Activated CD4-positive, alpha-beta memory T cell treated with anti-CD3 and anti-CD28 coated beads, Interleukin-2, amount 10 ng/mL, durations not matched to agents 7 days and 5 days (primary cell): Measurements from ENCODE around the gene NAV2. TPM values are rescaled to one million over a fixed set of nuclear protein-coding genes. Genes with fewer than 3 reads are reported as not detected.

Experiments
- CTCF ChIA-PET: fragments of 350-600 bp; sonication (Branson Sonifier 250); formaldehyde crosslinking; loops from one replicate; lab custom pipeline; 2021; ENCODE audit warnings: antibody characterized with exemption, inconsistent platforms; lab: Charles Lee
- POLR2A ChIA-PET: fragments of 350-600 bp; sonication (Branson Sonifier 250); formaldehyde crosslinking; loops from one replicate; lab custom pipeline; 2021; ENCODE audit warnings: antibody characterized with exemption; lab: Charles Lee
- DNase-seq: peaks from one replicate; pipeline ENCODE4 v3.0.0-alpha.2; 2020
- H3K27ac Mint-ChIP-seq: one replicate; pipeline ENCODE4 v1.8.0; 2021; ENCODE audit warnings: mild to moderate bottlenecking, mixed read lengths
- H3K27me3 Mint-ChIP-seq: one replicate; pipeline ENCODE4 v1.8.0; 2021; ENCODE audit warnings: mixed read lengths
- H3K36me3 Mint-ChIP-seq: one replicate; pipeline ENCODE4 v1.8.0; 2021; ENCODE audit warnings: low read depth, mixed read lengths
- H3K4me1 Mint-ChIP-seq: one replicate; pipeline ENCODE4 v1.8.0; 2021; ENCODE audit warnings: mixed read lengths
- H3K4me3 Mint-ChIP-seq: one replicate; pipeline ENCODE4 v1.8.0; 2021; ENCODE audit warnings: mild to moderate bottlenecking, mixed read lengths
- H3K9me3 Mint-ChIP-seq: one replicate; pipeline ENCODE4 v1.8.0; 2021; ENCODE audit warnings: mixed read lengths
- total RNA-seq, 2 experiments: library from RNA; stranded (reverse); gene quantifications; one replicate each; pipeline ENCODE4 v1.2.3, GENCODE V29; 2021

NAV2 gene
- total RNA-seq, 2 experiments from 2014 or later: 0.53 to 0.70 TPM

DNA sequence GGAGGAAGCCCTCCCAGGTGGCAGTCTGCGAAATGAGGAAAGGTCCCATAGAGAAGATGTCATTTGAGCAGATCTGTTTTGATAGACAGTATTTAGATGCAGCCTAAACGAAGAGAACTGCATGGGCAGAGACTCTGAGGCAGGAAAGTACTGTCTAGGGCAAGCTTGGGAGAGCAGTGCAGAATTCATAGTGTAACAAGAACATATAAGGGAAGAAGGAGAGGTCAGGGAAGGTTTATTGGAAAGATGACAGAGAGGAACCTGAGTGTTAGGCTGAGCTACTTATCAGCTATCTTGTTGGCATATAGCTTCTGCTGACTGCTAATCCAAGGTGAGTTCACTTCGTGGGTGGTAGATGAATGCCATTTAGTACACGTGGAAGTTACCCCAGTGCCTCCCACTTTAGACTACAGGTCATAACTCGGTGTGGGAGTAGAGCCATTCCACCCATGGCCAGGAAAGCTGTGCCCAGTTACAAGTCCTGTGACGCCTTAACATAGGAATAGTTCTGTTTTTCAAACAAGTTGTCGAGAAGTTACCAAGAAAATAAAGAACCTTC is 348.1 kb downstream of the NAV2 start:
- Mint-ChIP-seq H3K9me3 (no peaks in the 10 kb centered on the region), H3K27me3 (no peaks in the 10 kb centered on the region), H3K36me3 (no peaks in the 10 kb centered on the region), H3K4me1 (no peaks in the 10 kb centered on the region), H3K4me3 (no peak overlapping the region), H3K27ac (no peak overlapping the region)
- POLR2A ChIA-PET: no interaction called here
- CTCF ChIA-PET: interaction anchor here (0.7 kb wide), 1 partner anchor 134 kb away, joined by 3 read pairs; no protein-coding TSS in a partner anchor
- DNase-seq: no peak

DNA sequence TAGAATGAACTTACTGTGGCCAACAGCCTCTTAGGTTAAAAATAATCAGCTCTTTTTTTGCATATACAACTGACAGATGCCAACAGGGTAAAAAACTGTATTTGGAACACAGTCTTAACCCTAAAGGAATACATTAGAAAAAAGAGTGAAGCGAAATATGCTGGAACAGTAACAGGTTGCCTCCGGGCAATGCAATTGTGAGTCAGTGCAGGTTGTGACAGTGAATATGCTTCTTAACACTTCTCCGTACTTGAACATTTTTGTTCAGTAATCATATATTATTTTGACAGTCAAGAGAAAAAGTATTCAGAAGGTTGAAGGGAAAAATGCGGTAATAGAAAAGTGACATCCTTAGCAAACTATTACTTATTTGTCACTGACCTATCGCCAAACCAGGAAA is 349.1 kb downstream of the NAV2 start:
- no peaks in the 10 kb centered on the region for H3K9me3 Mint-ChIP-seq
- no peaks in the 10 kb centered on the region for H3K4me1 Mint-ChIP-seq
- POLR2A ChIA-PET: no interaction called here
- no peaks in the 10 kb centered on the region for H3K36me3 Mint-ChIP-seq
- no peak for DNase-seq
- no peak overlapping the region for H3K4me3 Mint-ChIP-seq
- CTCF ChIA-PET: no interaction called here
- no peak overlapping the region for H3K27ac Mint-ChIP-seq
- H3K27me3 Mint-ChIP-seq: no peaks in the 10 kb centered on the region

- H3K4me3 Mint-ChIP-seq: no peak overlapping the region
- no peaks in the 10 kb centered on the region for H3K4me1 Mint-ChIP-seq
- H3K9me3 Mint-ChIP-seq: no peaks in the 10 kb centered on the region
- peaks cover 2% of the 10 kb centered on the region for H3K27me3 Mint-ChIP-seq
- no peak for DNase-seq
- ChIA-PET CTCF (no interaction called here), POLR2A (no interaction called here)
- no peaks in the 10 kb centered on the region for H3K36me3 Mint-ChIP-seq
- no peak overlapping the region for H3K27ac Mint-ChIP-seq
Measured at GRCh38 chr11:20064961-20065405, 352.3 kb downstream of the NAV2 start.

DNA sequence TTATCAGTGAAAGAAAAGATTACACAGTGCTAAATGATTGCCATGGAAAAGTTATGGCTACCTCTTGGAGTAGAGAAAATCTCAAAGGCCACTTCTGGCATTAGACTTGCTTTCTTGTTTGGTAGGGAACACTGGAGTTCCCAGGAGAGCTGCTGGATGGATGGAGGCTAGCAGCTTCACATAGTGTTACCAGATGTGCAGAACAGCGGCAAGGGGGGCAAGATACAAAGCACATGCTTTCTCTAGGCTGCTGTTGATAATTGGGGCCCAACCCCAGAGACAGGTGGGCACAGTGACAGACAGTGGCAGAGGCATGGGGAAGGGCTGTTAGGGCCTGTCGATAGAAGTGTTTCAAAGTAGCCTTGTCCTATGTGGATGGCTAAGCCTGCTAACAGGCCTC is 352.8 kb downstream of the NAV2 start:
- no peaks in the 10 kb centered on the region for H3K36me3 Mint-ChIP-seq
- no peak overlapping the region for H3K4me3 Mint-ChIP-seq
- CTCF ChIA-PET: interaction anchor here (1.1 kb wide), 1 partner anchor 8 kb away, joined by 3 read pairs; no protein-coding TSS in a partner anchor
- H3K27ac Mint-ChIP-seq: no peak overlapping the region
- peaks cover 2% of the 10 kb centered on the region for H3K27me3 Mint-ChIP-seq
- H3K9me3 Mint-ChIP-seq: no peaks in the 10 kb centered on the region
- no peaks in the 10 kb centered on the region for H3K4me1 Mint-ChIP-seq
- POLR2A ChIA-PET: no interaction called here
- no peak for DNase-seq

GRCh38 chr11:20066013-20066782 is 353.6 kb downstream of the NAV2 start:
- Mint-ChIP-seq H3K27ac (no peak overlapping the region), H3K27me3 (peaks cover 2% of the 10 kb centered on the region), H3K4me3 (no peak overlapping the region), H3K4me1 (no peaks in the 10 kb centered on the region), H3K9me3 (no peaks in the 10 kb centered on the region), H3K36me3 (no peaks in the 10 kb centered on the region)
- no peak for DNase-seq
- CTCF ChIA-PET: interaction anchor here (1.1 kb wide), 1 partner anchor 9 kb away, joined by 3 read pairs; no protein-coding TSS in a partner anchor
- POLR2A ChIA-PET: no interaction called here

GRCh38 chr11:20066783-20067156 is 354.1 kb downstream of the NAV2 start:
- Mint-ChIP-seq H3K9me3 (no peaks in the 10 kb centered on the region), H3K27me3 (peaks cover 2% of the 10 kb centered on the region), H3K27ac (no peak overlapping the region), H3K4me1 (no peaks in the 10 kb centered on the region), H3K4me3 (no peak overlapping the region), H3K36me3 (no peaks in the 10 kb centered on the region)
- DNase-seq: no peak
- ChIA-PET POLR2A (no interaction called here), CTCF (no interaction called here)

DNA sequence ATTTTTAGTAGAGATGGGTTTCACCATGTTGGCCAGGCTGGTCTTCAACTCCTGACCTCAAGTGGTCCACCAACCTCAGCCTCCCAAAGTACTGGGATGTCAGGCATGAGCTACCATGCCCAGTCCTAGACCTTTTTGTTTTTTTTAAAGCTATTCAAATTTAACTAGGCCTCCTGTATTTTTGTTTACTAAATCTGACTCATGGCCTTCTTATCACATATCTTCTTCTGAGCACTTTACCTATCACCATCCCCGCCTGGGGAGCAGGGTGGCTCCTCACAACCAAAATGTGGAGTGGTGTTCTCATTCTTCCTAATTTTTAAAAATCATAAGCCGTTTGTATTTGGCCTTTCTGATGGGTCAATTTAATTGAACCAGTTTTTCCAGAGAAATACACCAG is 355.0 kb downstream of the NAV2 start:
- Mint-ChIP-seq H3K27ac (no peak overlapping the region), H3K36me3 (no peaks in the 10 kb centered on the region), H3K4me3 (no peak overlapping the region), H3K4me1 (no peaks in the 10 kb centered on the region), H3K9me3 (no peaks in the 10 kb centered on the region), H3K27me3 (peaks cover 2% of the 10 kb centered on the region)
- no peak for DNase-seq
- CTCF ChIA-PET: no interaction called here
- POLR2A ChIA-PET: no interaction called here

DNA sequence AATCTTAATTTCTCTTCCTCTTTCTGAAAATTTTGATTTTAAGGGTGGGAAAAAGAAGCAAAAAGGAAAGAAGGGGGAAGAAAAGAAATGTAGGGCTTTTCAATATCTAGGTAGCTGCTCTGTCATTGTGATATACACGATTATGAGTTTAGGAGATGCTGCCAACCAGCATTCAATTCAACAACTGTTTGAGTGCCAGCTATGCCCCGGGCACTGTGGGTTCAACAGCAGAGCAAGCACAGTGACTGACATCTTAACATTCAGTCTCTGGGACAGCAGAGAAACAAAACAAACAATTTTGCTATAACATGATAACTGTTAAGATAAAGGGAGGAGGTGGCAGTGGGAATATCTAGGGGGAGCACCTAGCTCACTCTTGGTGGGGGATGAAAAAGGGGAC is 356.1 kb downstream of the NAV2 start:
- H3K9me3 Mint-ChIP-seq: no peaks in the 10 kb centered on the region
- ChIA-PET POLR2A (no interaction called here), CTCF (interaction anchor here (0.9 kb wide), 1 partner anchor 131 kb away, joined by 3 read pairs; no protein-coding TSS in a partner anchor)
- H3K4me1 Mint-ChIP-seq: no peaks in the 10 kb centered on the region
- peaks cover 2% of the 10 kb centered on the region for H3K27me3 Mint-ChIP-seq
- no peak for DNase-seq
- no peaks in the 10 kb centered on the region for H3K36me3 Mint-ChIP-seq
- no peak overlapping the region for H3K4me3 Mint-ChIP-seq
- H3K27ac Mint-ChIP-seq: no peak overlapping the region

DNA sequence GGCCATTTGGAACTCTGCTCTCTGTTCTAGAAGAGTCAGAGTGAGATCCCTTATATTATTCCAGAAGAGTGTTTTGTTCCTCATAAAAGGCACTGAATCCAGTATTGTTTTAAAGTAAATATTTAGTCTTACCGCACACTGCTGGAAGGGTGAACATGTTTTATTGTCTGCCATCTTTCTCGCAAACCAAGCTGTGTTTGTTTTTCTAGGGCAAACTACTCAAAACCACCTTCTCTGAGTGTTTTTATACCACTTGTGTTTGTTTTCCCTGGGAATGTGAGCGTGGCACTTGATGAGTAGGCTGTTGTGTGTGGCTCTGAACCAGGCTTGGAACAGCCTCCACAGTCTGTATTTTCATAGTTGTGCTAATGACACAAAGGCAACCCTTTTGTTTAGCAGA is 357.8 kb downstream of the NAV2 start:
- Mint-ChIP-seq H3K36me3 (no peaks in the 10 kb centered on the region), H3K4me1 (no peaks in the 10 kb centered on the region), H3K9me3 (no peaks in the 10 kb centered on the region), H3K27me3 (peaks cover 4% of the 10 kb centered on the region), H3K4me3 (no peak overlapping the region), H3K27ac (no peak overlapping the region)
- no peak for DNase-seq
- ChIA-PET CTCF (no interaction called here), POLR2A (no interaction called here)

DNA sequence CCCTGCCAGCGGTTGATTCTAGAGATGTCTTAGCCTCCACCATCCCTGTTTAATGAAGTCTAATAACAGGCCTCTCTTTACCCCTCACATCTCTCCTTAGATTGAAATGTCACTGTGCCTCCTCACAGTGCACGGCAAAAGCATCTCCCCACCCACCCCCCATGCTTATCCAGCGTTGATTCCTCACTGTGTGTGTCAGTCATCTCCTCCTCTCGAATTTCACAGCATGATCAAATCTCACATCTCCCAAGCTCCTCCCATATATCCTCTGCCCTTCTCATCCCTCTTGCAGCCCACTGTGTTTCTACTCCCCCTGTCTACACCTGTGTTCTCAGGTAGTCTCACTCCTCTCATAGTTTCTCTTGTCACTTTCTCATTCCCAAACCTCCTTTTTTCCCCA is 363.0 kb downstream of the NAV2 start:
- Mint-ChIP-seq H3K27me3 (peaks cover 2% of the 10 kb centered on the region), H3K4me3 (no peak overlapping the region), H3K27ac (no peak overlapping the region), H3K4me1 (no peaks in the 10 kb centered on the region), H3K9me3 (no peaks in the 10 kb centered on the region), H3K36me3 (no peaks in the 10 kb centered on the region)
- ChIA-PET POLR2A (no interaction called here), CTCF (interaction anchor here (1.5 kb wide), 1 partner anchor 15 kb away, joined by 4 read pairs; no protein-coding TSS in a partner anchor)
- no peak for DNase-seq

DNA sequence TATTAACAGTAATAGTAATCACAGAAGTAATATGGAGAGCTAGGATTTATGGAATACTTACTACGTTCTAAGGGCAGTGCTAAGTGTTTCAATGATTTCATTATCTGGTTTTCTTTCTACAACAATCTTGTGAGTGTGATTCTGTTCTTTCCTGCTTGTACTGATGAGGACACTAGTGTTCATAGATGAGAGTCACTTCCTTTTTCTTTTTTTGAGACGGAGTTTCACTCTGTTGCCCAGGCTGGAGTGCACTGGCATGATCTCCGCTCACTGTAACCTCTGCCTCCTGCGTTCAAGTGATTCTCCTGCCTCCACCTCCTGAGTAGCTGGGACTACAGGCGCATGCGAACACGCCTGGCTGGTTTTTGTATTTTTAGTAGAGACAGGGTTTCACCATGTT is 366.2 kb downstream of the NAV2 start:
- peaks cover 2% of the 10 kb centered on the region for H3K27me3 Mint-ChIP-seq
- no peak overlapping the region for H3K27ac Mint-ChIP-seq
- peaks cover 2% of the 10 kb centered on the region for H3K4me1 Mint-ChIP-seq
- H3K9me3 Mint-ChIP-seq: no peaks in the 10 kb centered on the region
- no peak for DNase-seq
- ChIA-PET CTCF (no interaction called here), POLR2A (no interaction called here)
- no peaks in the 10 kb centered on the region for H3K36me3 Mint-ChIP-seq
- H3K4me3 Mint-ChIP-seq: no peak overlapping the region

DNA sequence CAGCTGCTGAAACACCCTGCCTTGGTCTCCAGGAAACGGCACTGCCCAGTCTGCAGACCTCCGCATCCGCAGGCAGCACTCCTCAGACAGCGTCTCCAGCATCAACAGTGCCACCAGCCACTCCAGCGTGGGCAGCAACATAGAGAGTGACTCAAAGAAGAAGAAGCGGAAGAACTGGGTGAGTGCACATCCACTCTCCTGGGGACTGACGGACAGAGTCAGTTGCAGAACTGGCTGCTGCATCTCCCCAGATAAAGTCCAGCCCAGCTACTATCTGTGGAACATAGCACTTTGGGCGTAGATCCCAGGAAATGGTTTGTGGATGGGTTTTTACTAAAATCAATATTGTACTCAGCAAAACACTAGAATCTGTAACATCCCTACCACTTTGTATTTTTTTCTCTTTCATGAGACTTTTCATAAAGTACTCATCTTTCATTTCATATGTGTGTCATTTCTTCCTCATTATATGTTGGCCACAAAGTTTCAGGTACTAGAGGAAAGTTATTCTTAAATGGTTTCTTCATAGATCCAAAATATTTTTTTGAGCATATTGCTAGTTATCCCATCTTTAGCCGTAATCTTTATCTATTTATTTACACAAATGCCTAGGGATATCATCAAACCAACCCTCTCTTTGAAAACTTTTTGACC is 367.5 kb downstream of the NAV2 start:
- DNase-seq: no peak
- Mint-ChIP-seq H3K27me3 (no peaks in the 10 kb centered on the region), H3K4me1 (peaks cover 4% of the 10 kb centered on the region), H3K4me3 (no peak overlapping the region), H3K9me3 (no peaks in the 10 kb centered on the region), H3K36me3 (no peaks in the 10 kb centered on the region), H3K27ac (no peak overlapping the region)
- CTCF ChIA-PET: no interaction called here
- POLR2A ChIA-PET: no interaction called here

DNA sequence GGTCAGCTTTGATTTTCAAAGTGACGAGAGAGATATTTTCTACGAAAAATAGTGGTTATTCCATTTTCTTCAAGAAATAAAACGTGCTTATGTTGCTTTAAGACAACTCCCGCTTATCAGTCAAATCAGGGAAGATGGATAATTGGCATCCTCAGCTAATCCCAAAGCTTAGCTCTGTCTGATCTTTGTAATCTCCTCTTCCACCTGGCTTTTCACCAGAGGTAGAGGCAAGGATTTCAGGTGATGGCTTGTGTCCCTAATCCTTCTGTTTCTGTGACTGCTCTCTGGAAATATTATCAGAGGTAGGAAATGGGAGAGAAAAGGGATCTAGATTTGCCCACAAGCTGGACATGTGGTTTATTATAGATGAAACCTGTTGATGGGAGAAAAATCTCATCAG is 368.7 kb downstream of the NAV2 start:
- H3K4me3 Mint-ChIP-seq: no peak overlapping the region
- H3K27ac Mint-ChIP-seq: no peak overlapping the region
- H3K27me3 Mint-ChIP-seq: no peaks in the 10 kb centered on the region
- peaks cover 4% of the 10 kb centered on the region for H3K4me1 Mint-ChIP-seq
- DNase-seq: no peak
- H3K36me3 Mint-ChIP-seq: no peaks in the 10 kb centered on the region
- CTCF ChIA-PET: no interaction called here
- H3K9me3 Mint-ChIP-seq: no peaks in the 10 kb centered on the region
- POLR2A ChIA-PET: no interaction called here
